ENCODE measurements around the gene AKR1C8. TPM values are rescaled to one million over a fixed set of nuclear protein-coding genes. Genes with fewer than 3 reads are reported as not detected.

The AKR1C8 gene
- total and polyA plus RNA-seq, 3 experiments from 2014 or later = 0.20 TPM; not detected in 2

DNA sequence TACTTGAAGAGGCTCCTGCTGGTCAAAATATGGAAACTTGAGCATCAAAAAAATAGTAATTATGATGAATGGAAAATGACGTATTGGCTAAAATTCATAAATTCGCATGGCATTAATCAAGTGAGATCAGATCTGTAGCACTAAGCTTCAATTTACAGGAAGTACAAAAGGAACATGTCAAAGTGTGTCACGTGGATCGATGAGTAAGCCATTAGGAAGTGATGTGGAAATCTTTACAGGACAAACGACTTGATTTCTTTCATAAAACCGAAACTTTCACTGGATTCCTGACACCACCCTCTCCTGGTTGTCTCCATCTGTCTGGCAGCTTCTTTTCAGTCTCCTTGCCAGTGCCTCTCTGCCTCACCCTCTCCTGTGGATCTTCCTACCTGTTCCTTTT, 25.8 kb downstream of the AKR1C8 start:
- H3K27me3 ChIP-seq (ENCODE audit: insufficient read depth, low read length, poor library complexity, severe bottlenecking) = no peaks in the 10 kb centered on the region
- peaks cover 0 to 1% of the 10 kb centered on the region in 2 donors for H3K27me3 Mint-ChIP-seq
- H3K27ac ChIP-seq (ENCODE audit: low read depth, low read length) = no peak overlapping the region
- H3K4me1 Mint-ChIP-seq = no peaks in the 10 kb centered on the region
- no peak overlapping the region for H3K4me3 Mint-ChIP-seq
- H3K4me1 ChIP-seq (ENCODE audit: insufficient read depth, low read length) = no peaks in the 10 kb centered on the region
- CTCF ChIA-PET = no interaction called here
- H3K9me3 ChIP-seq (ENCODE audit: low read length) = no peaks in the 10 kb centered on the region
- H3K36me3 Mint-ChIP-seq = peaks cover 0 to 40% (median 0%) of the 10 kb centered on the region in 3 donors
- POLR2A ChIA-PET = no interaction called here
- H3K9me3 Mint-ChIP-seq = peaks cover 7 to 22% (median 18%) of the 10 kb centered on the region in 5 donors
- no peaks in the 10 kb centered on the region for H3K36me3 ChIP-seq (ENCODE audit: insufficient read depth, low read length)
- H3K27ac Mint-ChIP-seq = no peak overlapping the region
- DNase-seq = no peak
- H3K4me3 ChIP-seq (ENCODE audit: low read length) = no peak overlapping the region

DNA sequence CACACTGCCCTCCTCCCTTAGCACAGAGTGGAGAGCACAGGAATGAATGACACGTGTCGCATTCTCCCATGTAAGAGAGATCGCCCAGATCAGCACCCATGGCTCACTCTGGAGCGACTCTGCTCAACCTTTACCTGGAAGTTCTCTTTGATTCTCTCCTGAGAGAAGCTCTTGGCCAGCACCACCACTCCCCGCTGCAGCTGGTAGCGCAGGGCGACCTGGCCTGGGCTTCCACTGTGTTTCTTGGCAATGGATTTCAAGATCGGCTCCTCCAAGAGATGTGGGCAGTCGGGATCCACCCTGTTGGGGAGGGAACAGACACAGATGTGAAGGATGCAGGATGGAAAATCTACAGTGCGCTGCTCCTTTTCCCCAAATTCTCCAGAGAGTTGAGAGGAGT, 27.4 kb downstream of the AKR1C8 start:
- CTCF ChIA-PET = no interaction called here
- DNase-seq = no peak
- Histone ChIP-seq H3K9me3 (ENCODE audit: low read length) (no peaks in the 10 kb centered on the region), H3K4me3 (ENCODE audit: low read length) (no peak overlapping the region), H3K4me1 (ENCODE audit: insufficient read depth, low read length) (no peaks in the 10 kb centered on the region), H3K36me3 (ENCODE audit: insufficient read depth, low read length) (no peaks in the 10 kb centered on the region), H3K27ac (ENCODE audit: low read depth, low read length) (no peak overlapping the region), H3K27me3 (ENCODE audit: insufficient read depth, low read length, poor library complexity, severe bottlenecking) (no peaks in the 10 kb centered on the region)
- Mint-ChIP-seq H3K4me3 (no peak overlapping the region), H3K9me3 (peaks cover 3 to 7% (median 6%) of the 10 kb centered on the region in 5 donors), H3K27ac (no peak overlapping the region), H3K36me3 (peaks cover 0 to 29% (median 1%) of the 10 kb centered on the region in 3 donors), H3K4me1 (no peaks in the 10 kb centered on the region), H3K27me3 (peaks cover 0 to 1% of the 10 kb centered on the region in 2 donors)
- POLR2A ChIA-PET = no interaction called here

- CTCF ChIA-PET = no interaction called here
- Mint-ChIP-seq H3K4me1 (no peaks in the 10 kb centered on the region), H3K27ac (no peak overlapping the region)
Observed at GRCh38 chr10:5155951-5156350, 29.0 kb downstream of the AKR1C8 start.

DNA sequence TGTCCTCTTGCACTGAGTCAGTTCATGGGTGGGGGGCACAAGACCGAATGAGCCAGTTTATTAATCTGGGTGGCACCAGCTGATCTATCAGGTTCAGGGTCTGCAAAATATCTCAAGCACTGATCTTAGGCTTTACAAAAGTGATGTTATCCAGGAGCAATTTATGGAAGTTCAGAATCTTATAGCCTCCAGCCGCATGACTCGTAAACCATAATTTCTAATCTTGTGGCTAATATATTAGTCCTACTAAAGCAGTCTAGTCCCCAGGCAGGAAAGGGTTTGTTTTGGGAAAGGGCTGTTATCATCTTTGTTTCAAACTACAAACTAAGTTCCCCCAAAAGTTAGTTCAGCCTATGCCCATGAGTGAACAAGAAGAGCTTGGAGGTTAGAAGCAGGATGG, 33.9 kb downstream of the AKR1C8 start:
- H3K9me3 ChIP-seq (ENCODE audit: low read length) = no peaks in the 10 kb centered on the region
- no peak for DNase-seq
- H3K27me3 ChIP-seq (ENCODE audit: insufficient read depth, low read length, poor library complexity, severe bottlenecking) = no peaks in the 10 kb centered on the region
- no peaks in the 10 kb centered on the region for H3K4me1 ChIP-seq (ENCODE audit: insufficient read depth, low read length)
- ChIA-PET CTCF (no interaction called here), POLR2A (no interaction called here)
- H3K36me3 ChIP-seq (ENCODE audit: insufficient read depth, low read length) = no peaks in the 10 kb centered on the region
- H3K9me3 Mint-ChIP-seq = peaks cover 0 to 17% (median 9%) of the 10 kb centered on the region in 5 donors
- no peaks in the 10 kb centered on the region for H3K4me1 Mint-ChIP-seq
- H3K4me3 ChIP-seq (ENCODE audit: low read length) = no peak overlapping the region
- peaks cover 0 to 18% (median 1%) of the 10 kb centered on the region in 3 donors for H3K36me3 Mint-ChIP-seq
- H3K27me3 Mint-ChIP-seq = no peaks in the 10 kb centered on the region
- H3K27ac ChIP-seq (ENCODE audit: low read depth, low read length) = no peak overlapping the region
- H3K4me3 Mint-ChIP-seq = no peak overlapping the region
- H3K27ac Mint-ChIP-seq = no peak overlapping the region

More at GRCh38 chr10:5155951-5156350, 29.0 kb downstream of the AKR1C8 start:
- Histone ChIP-seq H3K9me3 (ENCODE audit: low read length) (no peaks in the 10 kb centered on the region), H3K27ac (ENCODE audit: low read depth, low read length) (no peak overlapping the region), H3K27me3 (ENCODE audit: insufficient read depth, low read length, poor library complexity, severe bottlenecking) (no peaks in the 10 kb centered on the region), H3K4me1 (ENCODE audit: insufficient read depth, low read length) (no peaks in the 10 kb centered on the region), H3K4me3 (ENCODE audit: low read length) (no peak overlapping the region), H3K36me3 (ENCODE audit: insufficient read depth, low read length) (no peaks in the 10 kb centered on the region)
- POLR2A ChIA-PET = no interaction called here
- H3K4me3 Mint-ChIP-seq = no peak overlapping the region
- H3K27me3 Mint-ChIP-seq = peaks cover 0 to 1% of the 10 kb centered on the region in 2 donors
- H3K36me3 Mint-ChIP-seq = peaks cover 0 to 25% (median 1%) of the 10 kb centered on the region in 3 donors
- H3K9me3 Mint-ChIP-seq = peaks cover 0 to 5% (median 3%) of the 10 kb centered on the region in 5 donors
- no peak for DNase-seq

DNA sequence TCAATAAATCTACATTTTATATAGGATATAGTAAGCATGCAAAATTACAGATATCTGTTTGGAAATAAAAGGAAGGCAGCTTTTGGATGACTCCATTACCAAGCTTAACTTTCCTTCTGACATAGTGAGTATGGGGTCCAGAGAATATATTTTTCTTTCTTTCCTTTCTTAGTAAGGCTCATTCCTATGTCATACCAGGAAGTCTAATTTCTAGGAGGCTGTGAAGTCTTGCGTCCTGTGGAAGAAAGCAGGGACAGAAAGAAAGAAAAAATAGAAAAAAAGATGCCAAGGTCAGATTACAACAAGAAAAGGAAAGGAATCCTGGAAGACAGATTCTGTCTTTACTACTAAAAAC, 36.3 kb downstream of the AKR1C8 start:
- Histone ChIP-seq H3K4me3 (ENCODE audit: low read length) (no peak overlapping the region), H3K27me3 (ENCODE audit: insufficient read depth, low read length, poor library complexity, severe bottlenecking) (no peaks in the 10 kb centered on the region), H3K4me1 (ENCODE audit: insufficient read depth, low read length) (no peaks in the 10 kb centered on the region), H3K9me3 (ENCODE audit: low read length) (no peaks in the 10 kb centered on the region), H3K36me3 (ENCODE audit: insufficient read depth, low read length) (no peaks in the 10 kb centered on the region), H3K27ac (ENCODE audit: low read depth, low read length) (no peak overlapping the region)
- peaks cover 0 to 18% (median 1%) of the 10 kb centered on the region in 3 donors for H3K36me3 Mint-ChIP-seq
- peaks cover 0 to 17% (median 9%) of the 10 kb centered on the region in 5 donors for H3K9me3 Mint-ChIP-seq
- no peaks in the 10 kb centered on the region for H3K27me3 Mint-ChIP-seq
- no peaks in the 10 kb centered on the region for H3K4me1 Mint-ChIP-seq
- ChIA-PET POLR2A (no interaction called here), CTCF (no interaction called here)
- H3K4me3 Mint-ChIP-seq = no peak overlapping the region
- DNase-seq = no peak
- H3K27ac Mint-ChIP-seq = no peak overlapping the region

DNA sequence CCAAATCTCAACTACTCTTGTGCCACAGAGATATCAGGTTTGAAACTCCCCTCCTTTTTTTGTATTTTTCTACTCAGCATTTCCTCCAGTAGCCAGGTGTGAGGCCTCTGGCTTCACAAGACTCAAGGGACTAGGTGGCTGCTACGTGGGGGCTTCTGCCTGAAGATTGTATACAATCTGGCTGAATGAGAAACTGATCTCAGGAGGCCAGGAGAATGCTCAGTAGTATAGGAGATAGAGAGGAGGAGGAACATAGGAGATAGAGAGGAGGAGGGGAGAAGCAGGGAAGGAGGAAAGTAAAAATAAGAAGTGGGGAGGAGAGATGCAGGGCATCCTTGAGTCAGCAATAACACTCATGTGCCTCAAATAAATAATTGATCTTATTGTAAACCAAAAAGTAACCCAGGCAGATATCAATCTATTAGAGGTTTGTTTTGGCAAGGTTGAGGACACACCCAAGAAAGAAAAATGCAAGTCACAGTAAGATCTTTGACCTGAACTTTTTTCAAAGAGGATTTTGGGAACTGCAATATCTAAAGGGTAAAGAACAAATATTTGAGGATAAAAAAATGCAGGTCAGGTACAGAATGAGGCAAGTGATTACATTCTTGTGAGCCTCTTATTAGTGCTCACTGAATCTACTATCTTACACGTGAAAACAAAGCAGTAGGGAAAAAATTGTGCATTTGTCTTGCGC, 36.8 kb downstream of the AKR1C8 start:
- no peak overlapping the region for H3K4me3 ChIP-seq (ENCODE audit: low read length)
- DNase-seq = no peak
- no peaks in the 10 kb centered on the region for H3K4me1 ChIP-seq (ENCODE audit: insufficient read depth, low read length)
- H3K27ac ChIP-seq (ENCODE audit: low read depth, low read length) = no peak overlapping the region
- H3K27ac Mint-ChIP-seq = no peak overlapping the region
- H3K36me3 ChIP-seq (ENCODE audit: insufficient read depth, low read length) = no peaks in the 10 kb centered on the region
- H3K4me1 Mint-ChIP-seq = no peaks in the 10 kb centered on the region
- peaks cover 0 to 18% (median 0%) of the 10 kb centered on the region in 3 donors for H3K36me3 Mint-ChIP-seq
- CTCF ChIA-PET = no interaction called here
- H3K9me3 ChIP-seq (ENCODE audit: low read length) = no peaks in the 10 kb centered on the region
- H3K9me3 Mint-ChIP-seq = peaks cover 0 to 17% (median 9%) of the 10 kb centered on the region in 5 donors
- H3K4me3 Mint-ChIP-seq = no peak overlapping the region
- no peaks in the 10 kb centered on the region for H3K27me3 Mint-ChIP-seq
- POLR2A ChIA-PET = no interaction called here
- no peaks in the 10 kb centered on the region for H3K27me3 ChIP-seq (ENCODE audit: insufficient read depth, low read length, poor library complexity, severe bottlenecking)

GRCh38 chr10:5147255-5147980, 37.5 kb downstream of the AKR1C8 start:
- Histone ChIP-seq H3K36me3 (ENCODE audit: insufficient read depth, low read length) (no peaks in the 10 kb centered on the region), H3K27me3 (ENCODE audit: insufficient read depth, low read length, poor library complexity, severe bottlenecking) (no peaks in the 10 kb centered on the region), H3K4me1 (ENCODE audit: insufficient read depth, low read length) (no peaks in the 10 kb centered on the region), H3K9me3 (ENCODE audit: low read length) (no peaks in the 10 kb centered on the region), H3K4me3 (ENCODE audit: low read length) (no peak overlapping the region), H3K27ac (ENCODE audit: low read depth, low read length) (no peak overlapping the region)
- POLR2A ChIA-PET = no interaction called here
- no peak overlapping the region for H3K27ac Mint-ChIP-seq
- H3K4me3 Mint-ChIP-seq = no peak overlapping the region
- peaks cover 0 to 17% (median 9%) of the 10 kb centered on the region in 5 donors for H3K9me3 Mint-ChIP-seq
- no peak for DNase-seq
- CTCF ChIA-PET = no interaction called here
- peaks cover 0 to 14% (median 0%) of the 10 kb centered on the region in 3 donors for H3K36me3 Mint-ChIP-seq
- H3K4me1 Mint-ChIP-seq = no peaks in the 10 kb centered on the region
- no peaks in the 10 kb centered on the region for H3K27me3 Mint-ChIP-seq

GRCh38 chr10:5146920-5147254, 38.1 kb downstream of the AKR1C8 start:
- no peaks in the 10 kb centered on the region for H3K36me3 ChIP-seq (ENCODE audit: insufficient read depth, low read length)
- H3K4me3 ChIP-seq (ENCODE audit: low read length) = no peak overlapping the region
- H3K9me3 ChIP-seq (ENCODE audit: low read length) = no peaks in the 10 kb centered on the region
- no peak overlapping the region for H3K27ac Mint-ChIP-seq
- peaks cover 0 to 14% (median 0%) of the 10 kb centered on the region in 3 donors for H3K36me3 Mint-ChIP-seq
- POLR2A ChIA-PET = no interaction called here
- H3K4me1 ChIP-seq (ENCODE audit: insufficient read depth, low read length) = no peaks in the 10 kb centered on the region
- peaks cover 0 to 17% (median 9%) of the 10 kb centered on the region in 5 donors for H3K9me3 Mint-ChIP-seq
- H3K4me1 Mint-ChIP-seq = no peaks in the 10 kb centered on the region
- no peak for DNase-seq
- CTCF ChIA-PET = no interaction called here
- H3K27me3 Mint-ChIP-seq = no peaks in the 10 kb centered on the region
- no peaks in the 10 kb centered on the region for H3K27me3 ChIP-seq (ENCODE audit: insufficient read depth, low read length, poor library complexity, severe bottlenecking)
- H3K27ac ChIP-seq (ENCODE audit: low read depth, low read length) = no peak overlapping the region
- H3K4me3 Mint-ChIP-seq = no peak overlapping the region

All from CD8-positive, alpha-beta memory T cell (primary cell).